SK-N-SH (cell line): Measurements from ENCODE around the gene RAB22A. TPM values are rescaled to one million over a fixed set of nuclear protein-coding genes. Genes with fewer than 3 reads are reported as not detected.
A peak's percentile ranks its signal among the peaks of the same experiment; 100 is the strongest.

Experiments
- CTCF ChIA-PET: fragments of 300-600, 350-600 bp; formaldehyde crosslinking; extraction: SDS; loops from one replicate; lab custom pipeline; 2021; lab: Yijun Ruan, JAX
- POLR2A ChIA-PET: fragments of 350-600 bp; sonication (Branson Sonifier 250); formaldehyde crosslinking; extraction: SDS; loops from one replicate; lab custom pipeline; 2020; ENCODE audit warnings: antibody characterized with exemption, inconsistent platforms; lab: Yijun Ruan, JAX
- DNase-seq: peaks from one replicate; pipeline ENCODE4 v3.0.0; 2012
- H2AFZ ChIP-seq: fragments of 200-600 bp; sonication (generic); 2 replicates; pipeline ENCODE4 v1.8.1; 2016; ENCODE audit warnings: antibody characterized with exemption, mild to moderate bottlenecking, low read depth
- H3F3A ChIP-seq: fragments of 200-600 bp; sonication (generic); replicated peaks from 2 replicates; pipeline ENCODE3; 2016; ENCODE audit warnings: antibody characterized with exemption, mild to moderate bottlenecking; ENCODE audit not compliant: insufficient read depth
- H3K27ac ChIP-seq, 2 experiments: fragments of 200-500 bp in 1 of 2; fragments of 200-600 bp in 1 of 2; sonication (Bioruptor generic) in 1 of 2; sonication (generic), shearing (Covaris generic) in 1 of 2; 2 replicates each; pipeline versions ENCODE4 v1.5.1 to v1.6.1; 2014 to 2016; ENCODE audit warnings: low read depth in 2 of 2, inconsistent platforms in 1 of 2, low read length in 1 of 2, mild to moderate bottlenecking in 1 of 2, mixed read lengths in 1 of 2
- H3K27me3 ChIP-seq: fragments of 200-600 bp; sonication (generic), shearing (Covaris generic); 2 replicates; pipeline ENCODE4 v1.6.1; 2016; ENCODE audit warnings: mixed run types; ENCODE audit not compliant: insufficient read depth
- H3K36me3 ChIP-seq, 2 experiments: fragments of 200-500 bp in 1 of 2; fragments of 200-600 bp in 1 of 2; sonication (Bioruptor generic) in 1 of 2; sonication (generic) in 1 of 2; replicated peaks in 1 of 2; 2 replicates each; pipeline versions ENCODE3 to v1.5.1; 2014 to 2016; ENCODE audit warnings: low read length in 1 of 2, mild to moderate bottlenecking in 1 of 2; ENCODE audit not compliant: insufficient read depth in 2 of 2, control insufficient read depth in 1 of 2
- H3K4me1 ChIP-seq, 2 experiments: fragments of 200-500 bp in 1 of 2; fragments of 200-600 bp in 1 of 2; sonication (Bioruptor generic) in 1 of 2; sonication (generic), shearing (Covaris generic) in 1 of 2; 2 replicates each; pipeline versions ENCODE4 v1.5.1 to v1.6.1; 2014 to 2016; ENCODE audit warnings: low read depth in 1 of 2, low read length in 1 of 2, mixed run types in 1 of 2; ENCODE audit not compliant: insufficient read depth in 2 of 2, control insufficient read depth in 1 of 2
- H3K4me2 ChIP-seq: fragments of 200-600 bp; sonication (generic), shearing (Covaris generic); 2 replicates; pipeline ENCODE4 v1.6.1; 2017; ENCODE audit warnings: mixed run types
- H3K4me3 ChIP-seq, 2 experiments: fragments of 200-500 bp in 1 of 2; fragments of 200-600 bp in 1 of 2; sonication (Bioruptor generic) in 1 of 2; sonication (generic), shearing (Covaris generic) in 1 of 2; 2 replicates each; pipeline versions ENCODE4 v1.5.1 to v1.8.1; 2014 to 2016; ENCODE audit warnings: low read depth in 2 of 2, inconsistent platforms in 1 of 2, low read length in 1 of 2, mild to moderate bottlenecking in 1 of 2, mixed read lengths in 1 of 2, moderate library complexity in 1 of 2
- H3K79me2 ChIP-seq: fragments of 200-600 bp; sonication (generic); 2 replicates; pipeline ENCODE4 v1.8.1; 2017; ENCODE audit warnings: mild to moderate bottlenecking; ENCODE audit not compliant: insufficient read depth
- H3K9ac ChIP-seq: fragments of 200-600 bp; sonication (generic); 2 replicates; pipeline ENCODE4 v1.6.1; 2017; ENCODE audit warnings: mixed run types
- H3K9me2 ChIP-seq: fragments of 200-600 bp; sonication (generic); 2 replicates; pipeline ENCODE4 v1.6.1; 2017; ENCODE audit warnings: mixed run types
- H3K9me3 ChIP-seq: fragments of 200-600 bp; sonication (generic); 2 replicates; pipeline ENCODE4 v1.6.1; 2017; ENCODE audit warnings: mixed run types, mild to moderate bottlenecking, moderate library complexity
- H4K20me1 ChIP-seq: fragments of 200-600 bp; sonication (generic); 2 replicates; pipeline ENCODE4 v1.6.1; 2017; ENCODE audit warnings: mild to moderate bottlenecking, mixed run types; ENCODE audit not compliant: insufficient read depth
- CHD2 ChIP-seq: fragments of 150-350 bp; IDR thresholded peaks from 2 replicates; pipeline ENCODE4 v1.6.1; 2018; ENCODE audit warnings: low read length; ENCODE audit not compliant: partially characterized antibody
- ELF1 ChIP-seq: IDR thresholded peaks from 2 replicates; pipeline ENCODE4 v1.4.0; 2012
- EZH2phosphoT487 ChIP-seq: fragments of 200-600 bp; sonication (generic); IDR thresholded peaks from 2 replicates; pipeline ENCODE4 v1.6.1; 2017; ENCODE audit warnings: low read depth, mixed run types, mild to moderate bottlenecking, antibody characterized with exemption, moderate library complexity, borderline replicate concordance
- FOXJ3 ChIP-seq: sonication (generic); formaldehyde crosslinking; IDR thresholded peaks from 2 replicates; pipeline ENCODE4 v1.5.1; 2020; ENCODE audit warnings: mild to moderate bottlenecking, missing genetic modification reagents
- GABPA ChIP-seq: IDR thresholded peaks from 2 replicates; pipeline ENCODE4 v1.4.0; 2012; ENCODE audit warnings: low read depth, mild to moderate bottlenecking
- GATA2 ChIP-seq: sonication (generic); formaldehyde crosslinking; IDR thresholded peaks from 2 replicates; pipeline ENCODE4 v1.5.0; 2020; ENCODE audit warnings: mild to moderate bottlenecking, missing genetic modification reagents
- IRF3 ChIP-seq: fragments of 150-350 bp; IDR thresholded peaks from 2 replicates; pipeline ENCODE4 v1.6.1; 2016; ENCODE audit warnings: mild to moderate bottlenecking, low read depth, low read length
- JUND ChIP-seq: IDR thresholded peaks from 2 replicates; pipeline ENCODE4 v1.4.0; 2012
- MEF2A ChIP-seq: IDR thresholded peaks from 2 replicates; pipeline ENCODE4 v1.4.0; 2012; ENCODE audit warnings: low read depth, borderline replicate concordance
- NFIC ChIP-seq: IDR thresholded peaks from 2 replicates; pipeline ENCODE4 v1.4.0; 2012; ENCODE audit warnings: borderline replicate concordance
- POLR2AphosphoS5 ChIP-seq: IDR thresholded peaks from 2 replicates; pipeline ENCODE4 v1.6.1; 2012; ENCODE audit warnings: low read depth, low read length
- RAD21 ChIP-seq: IDR thresholded peaks from 2 replicates; pipeline ENCODE4 v1.6.1; 2012; ENCODE audit warnings: mild to moderate bottlenecking, low read length
- RCOR1 ChIP-seq: fragments of 150-350 bp; IDR thresholded peaks from 2 replicates; pipeline ENCODE4 v1.6.1; 2017; ENCODE audit warnings: antibody characterized with exemption, low read length
- REST ChIP-seq: IDR thresholded peaks from 2 replicates; pipeline ENCODE4 v1.6.1; 2012; ENCODE audit warnings: mild to moderate bottlenecking, low read depth, low read length, moderate library complexity
- RFX5 ChIP-seq: IDR thresholded peaks from 2 replicates; pipeline ENCODE4 v1.6.1; 2012; ENCODE audit warnings: mild to moderate bottlenecking, improper control_type of control experiment, low read length
- RXRA ChIP-seq: IDR thresholded peaks from 2 replicates; pipeline ENCODE4 v1.4.0; 2012; ENCODE audit warnings: low read depth, mild to moderate bottlenecking, borderline replicate concordance
- SIN3A ChIP-seq: IDR thresholded peaks from 2 replicates; pipeline ENCODE4 v1.6.1; 2012; ENCODE audit warnings: low read depth, mild to moderate bottlenecking, low read length, moderate library complexity, borderline replicate concordance
- SMC3 ChIP-seq: IDR thresholded peaks from 2 replicates; pipeline ENCODE4 v1.6.1; 2012; ENCODE audit warnings: low read depth, low read length, improper control_type of control experiment
- TAF1 ChIP-seq: IDR thresholded peaks from 2 replicates; pipeline ENCODE4 v1.6.1; 2012; ENCODE audit warnings: low read depth, mild to moderate bottlenecking, low read length, moderate library complexity, borderline replicate concordance
- TCF12 ChIP-seq: IDR thresholded peaks from 2 replicates; pipeline ENCODE4 v1.4.0; 2012
- TEAD4 ChIP-seq: IDR thresholded peaks from 2 replicates; pipeline ENCODE4 v1.4.0; 2012; ENCODE audit warnings: mild to moderate bottlenecking, borderline replicate concordance; ENCODE audit not compliant: insufficient read depth
- YY1 ChIP-seq: IDR thresholded peaks from 2 replicates; pipeline ENCODE4 v1.4.0; 2012; ENCODE audit warnings: low read depth, mild to moderate bottlenecking
- ZBTB33 ChIP-seq: IDR thresholded peaks from 2 replicates; pipeline ENCODE4 v1.4.0; 2012; ENCODE audit warnings: low read depth, borderline replicate concordance
- WGBS: methylation state at CpG from one replicate; pipeline ENCODE4 v1.1.6; 2017; ENCODE audit warnings: low lambda C conversion rate; 5-methylcytosine and 5-hydroxymethylcytosine counted together
- polyA plus RNA-seq, 3 experiments: library from polyadenylated mRNA; depleted of rRNA; stranded (reverse); fragments of >200 nt; gene quantifications; 2 replicates each; pipeline ENCODE4 v1.2.3, GENCODE V29; 2012
- TF ChIP-seq, protein P1 (sequence below): IDR thresholded peaks from 2 replicates; pipeline ENCODE4 v1.4.0; 2012; ENCODE audit warnings: low read depth
- TF ChIP-seq, protein P2 (sequence below): IDR thresholded peaks from 2 replicates; pipeline ENCODE4 v1.4.0; 2012; ENCODE audit warnings: low read depth, borderline replicate concordance

The RAB22A gene
- 10.7 and 12.7 TPM in 2 replicates for polyA plus RNA-seq (2012; rRNA removed)
- 13.3 and 15.3 TPM in 2 replicates for polyA plus RNA-seq (2012; cell fraction: cytosol; rRNA removed)
- 10.0 and 17.3 TPM in 2 replicates for polyA plus RNA-seq (2012; cell fraction: nucleus; rRNA removed)

- Histone ChIP-seq H4K20me1 (no peaks in the 10 kb centered on the region), H3K9me3 (no peaks in the 10 kb centered on the region), H3K4me3 (peak within 1 kb of the TSS; percentile 71 to 94), H3K27ac (peak within 1 kb of the TSS; percentile 58 to 70), H3K9me2 (no peaks in the 10 kb centered on the region), H3K79me2 (peaks cover 91% of the 10 kb centered on the region), H3K4me1 (peaks cover 4 to 7% of the 10 kb centered on the region in 2 experiments; a peak in 3 of 4 replicates), H3F3A (peaks cover 4% of the 10 kb centered on the region), H3K36me3 (peaks cover 24 to 30% of the 10 kb centered on the region in 2 experiments), H2AFZ (peak within 1 kb of the TSS; percentile 87; the same call in 1 of the 2 replicates), H3K27me3 (no peaks in the 10 kb centered on the region), H3K9ac (peak within 1 kb of the TSS; percentile 91), H3K4me2 (peak within 1 kb of the TSS; percentile 81)
- WGBS: 2% methylated on average over 13 of the region's 73 CpGs
- CTCF ChIA-PET: interaction anchor here (1.1 kb wide), 1 partner anchor 48 kb away, joined by 4 read pairs; no protein-coding TSS in a partner anchor
- DNase-seq: peak; percentile 98
- POLR2A ChIA-PET: interaction anchor here (0.6 kb wide), 1 partner anchor 79 kb away, joined by 3 read pairs; the partner anchor contains the start of gene VAPB
- no peak for TF ChIP-seq GATA2 (CRISPR knock-in tag)
- TF ChIP-seq RXRA: no peak
- no peak for TF ChIP-seq ZBTB33
- TF ChIP-seq MEF2A: no peak
- no peak for TF ChIP-seq RFX5
- no peak for TF ChIP-seq NFIC
- peak; percentile 67 for TF ChIP-seq POLR2AphosphoS5
- TF ChIP-seq TEAD4: no peak
- peak; percentile 88 for TF ChIP-seq YY1
- no peak for TF ChIP-seq REST
- no peak for TF ChIP-seq GABPA
- no peak for TF ChIP-seq SIN3A
- peak; percentile 73 for TF ChIP-seq TAF1
- TF ChIP-seq RAD21: no peak
- no peak for TF ChIP-seq RCOR1
- TF ChIP-seq, protein P1, sequence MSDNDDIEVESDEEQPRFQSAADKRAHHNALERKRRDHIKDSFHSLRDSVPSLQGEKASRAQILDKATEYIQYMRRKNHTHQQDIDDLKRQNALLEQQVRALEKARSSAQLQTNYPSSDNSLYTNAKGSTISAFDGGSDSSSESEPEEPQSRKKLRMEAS: no peak
- no peak; the same call in 1 of the 2 replicates for TF ChIP-seq SMC3
- no peak for TF ChIP-seq EZH2phosphoT487
- TF ChIP-seq, protein P2, sequence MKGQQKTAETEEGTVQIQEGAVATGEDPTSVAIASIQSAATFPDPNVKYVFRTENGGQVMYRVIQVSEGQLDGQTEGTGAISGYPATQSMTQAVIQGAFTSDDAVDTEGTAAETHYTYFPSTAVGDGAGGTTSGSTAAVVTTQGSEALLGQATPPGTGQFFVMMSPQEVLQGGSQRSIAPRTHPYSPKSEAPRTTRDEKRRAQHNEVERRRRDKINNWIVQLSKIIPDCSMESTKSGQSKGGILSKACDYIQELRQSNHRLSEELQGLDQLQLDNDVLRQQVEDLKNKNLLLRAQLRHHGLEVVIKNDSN: peak; percentile 83
- TF ChIP-seq CHD2: no peak
- TF ChIP-seq IRF3: no peak
- TF ChIP-seq JUND: no peak
- TF ChIP-seq ELF1: 0 out of 2 replicates have a peak, but pooled peaks have one; percentile 33
- TF ChIP-seq TCF12: no peak
- TF ChIP-seq FOXJ3 (CRISPR knock-in tag): no peak
These were observed at the start of gene RAB22A for GRCh38 chr20:58309591-58310290. RAB22A (plus strand) TSS chr20:58309715; CDS start chr20:58309977, 262 bp downstream.
